Memory B cell (primary cell): ENCODE results near the gene SIRT6.
"Not testable (repeated sequence)": the region's sequence is repeated elsewhere in the genome, so short reads cannot be mapped to it uniquely, and the experiment has no call there.

Experiments
- ATAC-seq: fragments of 150-1000 bp; cut with Tn5 transposase; 2 replicates; pipeline ENCODE4 v1.10.0; 2021; ENCODE audit warnings: low read depth, mild to moderate bottlenecking, moderate library complexity
- DNase-seq, 2 donors: peaks; one replicate each; pipeline ENCODE4 v3.0.0; 2022; ENCODE audit warnings: low spot score in 2 of 2
- H3K27ac Mint-ChIP-seq: one replicate; pipeline ENCODE4 v1.8.0; 2022; ENCODE audit warnings: mild to moderate bottlenecking, moderate library complexity, mixed read lengths
- H3K27me3 Mint-ChIP-seq: one replicate; pipeline ENCODE4 v1.8.0; 2022; ENCODE audit warnings: mixed read lengths
- H3K36me3 Mint-ChIP-seq: one replicate; pipeline ENCODE4 v1.8.0; 2022; ENCODE audit warnings: mild to moderate bottlenecking, mixed read lengths
- H3K4me1 Mint-ChIP-seq: one replicate; pipeline ENCODE4 v1.8.0; 2022; ENCODE audit warnings: mixed read lengths
- H3K4me3 Mint-ChIP-seq: one replicate; pipeline ENCODE4 v1.8.0; 2022; ENCODE audit warnings: mild to moderate bottlenecking, moderate library complexity, mixed read lengths
- H3K9me3 Mint-ChIP-seq: one replicate; pipeline ENCODE4 v1.8.0; 2022; ENCODE audit warnings: mixed read lengths

Gene SIRT6

GRCh38 chr19:4174213-4174894 lies 8.0 kb downstream of the SIRT6 start:
- H3K36me3 Mint-ChIP-seq, result peaks cover 16% of the 10 kb centered on the region
- no peak for ATAC-seq
- DNase-seq, result no peak
- peaks cover 9% of the 10 kb centered on the region for H3K4me1 Mint-ChIP-seq
- H3K27ac Mint-ChIP-seq, result no peak overlapping the region
- peaks cover 9% of the 10 kb centered on the region for H3K27me3 Mint-ChIP-seq
- no peak overlapping the region for H3K4me3 Mint-ChIP-seq
- no peaks in the 10 kb centered on the region for H3K9me3 Mint-ChIP-seq

GRCh38 chr19:4173479-4174212 lies 8.7 kb downstream of the SIRT6 start:
- Mint-ChIP-seq H3K36me3 (peaks cover 12% of the 10 kb centered on the region), H3K4me1 (peaks cover 6% of the 10 kb centered on the region), H3K27ac (no peak overlapping the region), H3K9me3 (no peaks in the 10 kb centered on the region), H3K27me3 (peaks cover 9% of the 10 kb centered on the region), H3K4me3 (no peak overlapping the region)
- DNase-seq (no peak), ATAC-seq (no peak)

- H3K4me1 Mint-ChIP-seq, result peaks cover 6% of the 10 kb centered on the region
- ATAC-seq (peak; percentile 78), DNase-seq (peak; percentile 66 to 74)
These were observed 9.4 kb downstream of the SIRT6 start for GRCh38 chr19:4172861-4173473.

GRCh38 chr19:4171676-4172075 lies 10.7 kb downstream of the SIRT6 start:
- no peak overlapping the region for H3K4me3 Mint-ChIP-seq
- DNase-seq, result no peak
- H3K9me3 Mint-ChIP-seq, result no peaks in the 10 kb centered on the region
- peaks cover 9% of the 10 kb centered on the region for H3K4me1 Mint-ChIP-seq
- no peak for ATAC-seq
- H3K27me3 Mint-ChIP-seq, result peaks cover 17% of the 10 kb centered on the region
- H3K27ac Mint-ChIP-seq, result no peak overlapping the region
- peaks cover 5% of the 10 kb centered on the region for H3K36me3 Mint-ChIP-seq

More at GRCh38 chr19:4172861-4173473, 9.4 kb downstream of the SIRT6 start:
- H3K36me3 Mint-ChIP-seq, result peaks cover 9% of the 10 kb centered on the region
- no peak overlapping the region for H3K4me3 Mint-ChIP-seq
- H3K27ac Mint-ChIP-seq, result no peak overlapping the region
- no peaks in the 10 kb centered on the region for H3K9me3 Mint-ChIP-seq
- H3K27me3 Mint-ChIP-seq, result peaks cover 11% of the 10 kb centered on the region

- no peak overlapping the region for H3K27ac Mint-ChIP-seq
- no peak for DNase-seq
- ATAC-seq, result no peak
- peaks cover 12% of the 10 kb centered on the region for H3K27me3 Mint-ChIP-seq
- no peaks in the 10 kb centered on the region for H3K9me3 Mint-ChIP-seq
- H3K4me1 Mint-ChIP-seq, result peaks cover 3% of the 10 kb centered on the region
- no peaks in the 10 kb centered on the region for H3K36me3 Mint-ChIP-seq
- no peak overlapping the region for H3K4me3 Mint-ChIP-seq
These were observed 18.1 kb downstream of the SIRT6 start for GRCh38 chr19:4164262-4164661.

GRCh38 chr19:4161415-4162077 lies 20.8 kb downstream of the SIRT6 start:
- H3K27ac Mint-ChIP-seq, result no peak overlapping the region
- ATAC-seq, result no peak
- H3K9me3 Mint-ChIP-seq, result no peaks in the 10 kb centered on the region
- H3K27me3 Mint-ChIP-seq, result peaks cover 10% of the 10 kb centered on the region
- H3K4me3 Mint-ChIP-seq, result no peak overlapping the region
- no peaks in the 10 kb centered on the region for H3K4me1 Mint-ChIP-seq
- no peaks in the 10 kb centered on the region for H3K36me3 Mint-ChIP-seq
- no peak for DNase-seq

GRCh38 chr19:4157971-4158370 lies 24.4 kb downstream of the SIRT6 start:
- ATAC-seq, H3K9me3 Mint-ChIP-seq, H3K27ac Mint-ChIP-seq, DNase-seq, H3K4me3 Mint-ChIP-seq, H3K4me1 Mint-ChIP-seq, H3K36me3 Mint-ChIP-seq: not testable (repeated sequence)
- H3K27me3 Mint-ChIP-seq, result peaks cover 11% of the 10 kb centered on the region

GRCh38 chr19:4157164-4157563 lies 25.2 kb downstream of the SIRT6 start:
- H3K27me3 Mint-ChIP-seq, result peaks cover 11% of the 10 kb centered on the region
- H3K36me3 Mint-ChIP-seq, result no peaks in the 10 kb centered on the region

GRCh38 chr19:4154571-4155312 lies 27.6 kb downstream of the SIRT6 start:
- H3K4me1 Mint-ChIP-seq, result no peaks in the 10 kb centered on the region
- peaks cover 2% of the 10 kb centered on the region for H3K36me3 Mint-ChIP-seq
- no peak for ATAC-seq
- H3K9me3 Mint-ChIP-seq, result no peaks in the 10 kb centered on the region
- H3K27ac Mint-ChIP-seq, result no peak overlapping the region
- DNase-seq, result no peak
- no peak overlapping the region for H3K4me3 Mint-ChIP-seq
- H3K27me3 Mint-ChIP-seq, result peaks cover 14% of the 10 kb centered on the region

More at GRCh38 chr19:4157164-4157563, 25.2 kb downstream of the SIRT6 start:
- no peak overlapping the region for H3K27ac Mint-ChIP-seq
- ATAC-seq, result no peak
- no peak for DNase-seq
- H3K4me1 Mint-ChIP-seq, result no peaks in the 10 kb centered on the region
- no peaks in the 10 kb centered on the region for H3K9me3 Mint-ChIP-seq
- no peak overlapping the region for H3K4me3 Mint-ChIP-seq

- DNase-seq (no peak), ATAC-seq (no peak)
- Mint-ChIP-seq H3K4me1 (no peaks in the 10 kb centered on the region), H3K27me3 (peaks cover 19% of the 10 kb centered on the region), H3K27ac (no peak overlapping the region), H3K36me3 (peaks cover 2% of the 10 kb centered on the region), H3K9me3 (no peaks in the 10 kb centered on the region), H3K4me3 (no peak overlapping the region)
These were observed 29.9 kb downstream of the SIRT6 start for GRCh38 chr19:4152241-4152998.

GRCh38 chr19:4151623-4152022 lies 30.7 kb downstream of the SIRT6 start:
- peaks cover 15% of the 10 kb centered on the region for H3K27me3 Mint-ChIP-seq
- H3K4me3 Mint-ChIP-seq, result no peak overlapping the region
- no peaks in the 10 kb centered on the region for H3K9me3 Mint-ChIP-seq
- ATAC-seq, result no peak
- DNase-seq, result no peak
- H3K27ac Mint-ChIP-seq, result no peak overlapping the region
- no peaks in the 10 kb centered on the region for H3K4me1 Mint-ChIP-seq
- H3K36me3 Mint-ChIP-seq, result peaks cover 2% of the 10 kb centered on the region

GRCh38 chr19:4149518-4150288 lies 32.7 kb downstream of the SIRT6 start:
- no peak overlapping the region for H3K27ac Mint-ChIP-seq
- DNase-seq (no peak), ATAC-seq (peak; percentile 26)
- H3K9me3 Mint-ChIP-seq, result no peaks in the 10 kb centered on the region
- H3K36me3 Mint-ChIP-seq, result peaks cover 2% of the 10 kb centered on the region
- peaks cover 19% of the 10 kb centered on the region for H3K27me3 Mint-ChIP-seq
- H3K4me3 Mint-ChIP-seq, result no peak overlapping the region
- no peaks in the 10 kb centered on the region for H3K4me1 Mint-ChIP-seq
